ENCODE results near the gene FKBP7.

The FKBP7 gene

DNA sequence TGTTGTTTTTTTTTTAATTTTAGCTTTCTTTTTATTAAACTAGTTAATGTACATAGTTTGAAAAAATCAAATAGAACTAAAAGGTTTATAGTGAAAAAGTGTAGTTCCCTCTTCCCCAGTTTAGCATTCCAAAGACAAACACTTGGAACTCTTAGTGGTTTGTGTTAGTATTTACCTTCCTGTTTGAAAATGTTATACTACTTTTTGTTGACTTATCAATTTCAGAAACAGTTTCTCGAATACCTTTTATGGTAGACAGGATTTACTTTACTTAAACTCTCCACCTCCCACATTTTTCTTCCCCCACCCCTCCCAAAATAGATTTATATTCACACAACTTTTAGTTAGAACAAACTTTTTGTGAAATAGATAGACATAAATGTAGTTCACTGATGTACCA, 28.5 kb upstream of the FKBP7 start:
- no peak overlapping the region for H3K4me3 ChIP-seq (ENCODE audit: low read depth, low read length)
- TF ChIP-seq, protein P1, sequence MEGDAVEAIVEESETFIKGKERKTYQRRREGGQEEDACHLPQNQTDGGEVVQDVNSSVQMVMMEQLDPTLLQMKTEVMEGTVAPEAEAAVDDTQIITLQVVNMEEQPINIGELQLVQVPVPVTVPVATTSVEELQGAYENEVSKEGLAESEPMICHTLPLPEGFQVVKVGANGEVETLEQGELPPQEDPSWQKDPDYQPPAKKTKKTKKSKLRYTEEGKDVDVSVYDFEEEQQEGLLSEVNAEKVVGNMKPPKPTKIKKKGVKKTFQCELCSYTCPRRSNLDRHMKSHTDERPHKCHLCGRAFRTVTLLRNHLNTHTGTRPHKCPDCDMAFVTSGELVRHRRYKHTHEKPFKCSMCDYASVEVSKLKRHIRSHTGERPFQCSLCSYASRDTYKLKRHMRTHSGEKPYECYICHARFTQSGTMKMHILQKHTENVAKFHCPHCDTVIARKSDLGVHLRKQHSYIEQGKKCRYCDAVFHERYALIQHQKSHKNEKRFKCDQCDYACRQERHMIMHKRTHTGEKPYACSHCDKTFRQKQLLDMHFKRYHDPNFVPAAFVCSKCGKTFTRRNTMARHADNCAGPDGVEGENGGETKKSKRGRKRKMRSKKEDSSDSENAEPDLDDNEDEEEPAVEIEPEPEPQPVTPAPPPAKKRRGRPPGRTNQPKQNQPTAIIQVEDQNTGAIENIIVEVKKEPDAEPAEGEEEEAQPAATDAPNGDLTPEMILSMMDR (IDR thresholded peaks at IDR 0.05; ENCODE audit: low read depth, low read length), result no peak

DNA sequence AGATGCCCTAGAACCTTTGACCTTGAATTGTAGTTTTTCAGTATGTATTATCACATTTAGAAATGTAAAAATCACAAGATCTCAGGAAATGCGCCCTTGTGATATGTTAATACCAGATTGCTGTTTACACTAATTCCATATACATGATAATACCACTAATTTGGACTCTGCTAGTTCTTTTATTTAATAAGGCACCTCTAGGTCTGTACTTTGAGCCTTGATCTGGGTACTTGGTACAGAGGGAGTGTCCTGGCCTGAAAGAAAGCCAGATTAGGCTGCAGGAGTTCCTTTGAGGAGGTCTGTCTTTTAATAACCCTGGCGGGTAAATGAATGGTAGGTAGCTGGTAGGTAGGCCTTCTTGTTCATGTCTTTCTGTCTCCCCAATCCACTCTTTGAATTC, 28.1 kb upstream of the FKBP7 start:
- no peak overlapping the region for H3K4me3 ChIP-seq (ENCODE audit: low read depth, low read length)
- TF ChIP-seq, protein P1 (IDR thresholded peaks at IDR 0.05; ENCODE audit: low read depth, low read length), result no peak

DNA sequence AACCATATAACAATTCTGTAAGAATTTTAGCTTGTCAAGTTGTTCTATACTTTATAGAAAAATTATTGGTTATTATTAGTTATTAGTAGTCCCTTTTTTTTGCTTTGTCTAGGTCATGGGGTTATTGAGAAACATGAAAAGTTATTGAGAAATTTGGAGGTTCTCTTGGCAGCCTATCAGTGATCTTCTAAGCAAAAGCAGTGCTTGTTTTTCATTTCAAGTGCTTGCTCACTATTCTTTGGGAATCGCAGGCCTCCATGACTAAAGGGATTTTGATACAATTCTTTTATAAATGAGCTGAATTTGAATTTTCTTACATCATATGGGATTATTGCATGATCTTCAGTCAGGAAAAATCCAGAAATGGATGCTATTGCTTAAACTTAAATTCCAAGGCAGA, 27.7 kb upstream of the FKBP7 start:
- TF ChIP-seq, protein P1 (IDR thresholded peaks at IDR 0.05; ENCODE audit: low read depth, low read length), result no peak
- no peak overlapping the region for H3K4me3 ChIP-seq (ENCODE audit: low read depth, low read length)

DNA sequence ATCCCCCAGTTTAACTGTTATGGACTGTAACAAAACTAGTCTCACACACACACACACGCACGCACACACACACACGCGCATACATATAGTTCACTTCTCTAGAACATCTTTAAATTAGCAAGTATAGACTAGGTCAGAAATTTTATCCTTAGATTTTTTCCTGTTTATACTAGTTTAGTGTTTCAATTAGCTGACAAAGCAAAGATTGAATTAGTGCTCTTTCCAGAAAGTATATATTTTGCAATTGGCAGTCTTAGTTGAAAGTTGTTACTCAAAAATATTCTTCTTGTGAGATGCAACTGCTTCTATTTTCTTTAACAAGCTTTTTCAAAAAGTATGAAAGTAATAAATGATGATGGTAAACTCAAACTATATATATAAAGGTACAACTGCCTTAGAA, 24.4 kb upstream of the FKBP7 start:
- TF ChIP-seq, protein P1 (IDR thresholded peaks at IDR 0.05; ENCODE audit: low read depth, low read length), result no peak
- H3K4me3 ChIP-seq (ENCODE audit: low read depth, low read length), result no peak overlapping the region

DNA sequence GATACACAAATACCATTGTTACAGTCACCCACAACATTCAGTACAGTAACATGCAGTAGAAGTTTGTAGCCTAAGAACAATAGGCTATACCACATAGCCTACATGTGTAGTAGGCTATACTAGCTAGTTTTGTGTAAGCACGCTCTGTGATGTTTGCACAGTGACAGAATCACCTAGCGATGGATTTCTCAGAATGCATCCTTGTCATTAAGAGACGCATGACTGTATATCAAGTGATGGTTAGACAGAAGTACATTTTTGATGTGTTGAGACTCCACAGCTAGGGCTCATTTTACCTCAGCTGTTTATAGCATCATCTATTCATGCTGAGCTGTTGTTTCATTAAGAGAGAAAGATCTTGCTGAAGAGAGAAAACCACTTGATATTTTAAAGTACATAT, 21.2 kb upstream of the FKBP7 start:
- TF ChIP-seq, protein P1 (IDR thresholded peaks at IDR 0.05; ENCODE audit: low read depth, low read length), result no peak
- H3K4me3 ChIP-seq (ENCODE audit: low read depth, low read length), result no peak overlapping the region

DNA sequence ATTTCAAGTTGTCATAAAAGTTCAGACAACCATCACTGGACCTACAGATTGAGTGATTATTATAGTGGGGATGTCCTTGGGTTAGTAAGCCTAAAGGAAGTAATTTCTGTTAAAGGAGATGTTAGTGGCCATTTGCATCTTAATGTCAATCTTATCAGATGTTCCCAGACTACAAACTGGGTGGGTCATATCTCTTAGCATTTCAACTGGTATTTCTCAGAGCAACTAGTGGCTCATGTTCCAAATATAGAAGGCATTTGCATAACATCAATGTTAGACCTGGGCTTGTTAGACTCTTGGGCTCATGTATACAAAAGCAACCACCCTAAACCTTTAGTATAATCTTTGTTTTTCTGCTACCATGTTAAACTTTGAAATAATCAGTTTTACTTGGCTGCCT, 19.7 kb upstream of the FKBP7 start:
- TF ChIP-seq, protein P1 (IDR thresholded peaks at IDR 0.05; ENCODE audit: low read depth, low read length), result no peak
- no peak overlapping the region for H3K4me3 ChIP-seq (ENCODE audit: low read depth, low read length)

DNA sequence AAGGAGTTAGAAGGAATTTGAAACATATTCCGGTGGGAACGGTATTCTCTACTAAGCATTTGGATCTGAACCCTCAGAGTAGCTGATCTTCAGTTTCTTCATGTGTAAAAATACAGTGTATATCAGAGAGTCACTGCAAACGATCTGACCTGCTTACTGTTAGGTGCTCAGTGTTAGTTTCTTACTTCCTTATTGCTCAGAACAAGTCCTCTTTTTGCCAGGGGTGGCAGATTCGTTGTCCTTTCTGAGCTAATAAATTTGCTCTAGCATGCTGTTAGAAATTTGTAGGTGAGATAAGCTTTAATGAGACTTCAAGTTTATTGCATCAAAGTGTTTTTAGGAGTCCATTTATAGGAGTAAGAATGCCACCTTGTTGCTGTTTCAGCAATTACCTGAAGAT, 17.6 kb upstream of the FKBP7 start:
- no peak overlapping the region for H3K4me3 ChIP-seq (ENCODE audit: low read depth, low read length)
- TF ChIP-seq, protein P1 (IDR thresholded peaks at IDR 0.05; ENCODE audit: low read depth, low read length), result no peak
